Measurements from ENCODE around the gene RALGAPB.

Gene RALGAPB

GRCh38 chr20:38588303-38588702 is 115.7 kb downstream of the RALGAPB start:
- TF ChIP-seq EZH2 (IDR thresholded peaks at IDR 0.05; ENCODE audit: borderline replicate concordance, low read depth, low read length, severe bottlenecking) (no peak), CTCF (IDR thresholded peaks at IDR 0.05; ENCODE audit: borderline replicate concordance, extremely low read depth, low read length, poor library complexity, severe bottlenecking) (no peak)
- H3K4me2 ChIP-seq (ENCODE audit: insufficient read depth, low read length), result no peak overlapping the region
- H3K79me2 ChIP-seq (ENCODE audit: insufficient read depth, low read length), result no peaks in the 10 kb centered on the region
- no peak overlapping the region for H3K4me3 ChIP-seq (ENCODE audit: low read depth in 1 of 2, low read length in 2 of 2)
- ATAC-seq (ENCODE audit: insufficient read depth, low read depth) (no peak), DNase-seq (no peak)
- H3K27me3 ChIP-seq (ENCODE audit: insufficient read depth, low read length, poor library complexity), result no peaks in the 10 kb centered on the region
- H3K36me3 ChIP-seq (ENCODE audit: insufficient read depth, low read length), result no peaks in the 10 kb centered on the region
- H3K9ac ChIP-seq (ENCODE audit: low read depth, low read length), result no peak overlapping the region
- no peak overlapping the region for H3K27ac ChIP-seq (ENCODE audit: low read length)
- no peak overlapping the region for H2AFZ ChIP-seq (ENCODE audit: low read depth, low read length)
- H3K9me3 ChIP-seq (ENCODE audit: insufficient read depth, low read length, severe bottlenecking), result no peaks in the 10 kb centered on the region
- no peaks in the 10 kb centered on the region; the same call in 1 of the 2 replicates for H4K20me1 ChIP-seq (ENCODE audit: insufficient read depth, low read length)
- no peaks in the 10 kb centered on the region for H3K4me1 ChIP-seq (ENCODE audit: insufficient read depth, low read length)

DNA sequence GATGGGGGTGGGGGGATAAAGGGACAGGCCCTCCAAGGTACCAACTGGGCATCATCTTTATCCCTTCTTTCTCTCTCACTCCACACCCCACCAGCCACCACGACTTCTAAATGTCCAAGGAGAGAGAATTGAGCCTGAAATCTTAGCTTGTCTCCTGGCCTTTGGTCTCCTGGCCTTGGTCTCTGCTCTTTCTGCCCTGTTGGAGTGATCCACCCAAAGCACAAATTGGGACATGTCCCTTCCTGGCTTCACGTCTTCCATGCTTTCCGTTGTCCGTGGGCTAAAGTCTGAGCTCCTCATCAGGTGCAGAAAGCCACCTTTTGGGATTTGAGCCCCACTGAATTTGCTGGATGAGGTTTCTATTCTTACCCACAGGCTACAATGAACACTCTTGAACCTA is 116.7 kb downstream of the RALGAPB start:
- Histone ChIP-seq H3K27me3 (ENCODE audit: insufficient read depth, low read length, poor library complexity) (no peaks in the 10 kb centered on the region), H3K9me3 (ENCODE audit: insufficient read depth, low read length, severe bottlenecking) (no peaks in the 10 kb centered on the region), H3K36me3 (ENCODE audit: insufficient read depth, low read length) (no peaks in the 10 kb centered on the region), H4K20me1 (ENCODE audit: insufficient read depth, low read length) (no peaks in the 10 kb centered on the region; the same call in 1 of the 2 replicates), H3K27ac (ENCODE audit: low read length) (no peak overlapping the region), H3K4me1 (ENCODE audit: insufficient read depth, low read length) (no peaks in the 10 kb centered on the region), H3K4me2 (ENCODE audit: insufficient read depth, low read length) (no peak overlapping the region), H3K9ac (ENCODE audit: low read depth, low read length) (no peak overlapping the region), H3K79me2 (ENCODE audit: insufficient read depth, low read length) (no peaks in the 10 kb centered on the region), H2AFZ (ENCODE audit: low read depth, low read length) (no peak overlapping the region), H3K4me3 (ENCODE audit: low read depth in 1 of 2, low read length in 2 of 2) (no peak overlapping the region)
- no peak for ATAC-seq (ENCODE audit: insufficient read depth, low read depth)
- no peak for TF ChIP-seq EZH2 (IDR thresholded peaks at IDR 0.05; ENCODE audit: borderline replicate concordance, low read depth, low read length, severe bottlenecking)
- TF ChIP-seq CTCF (IDR thresholded peaks at IDR 0.05; ENCODE audit: borderline replicate concordance, extremely low read depth, low read length, poor library complexity, severe bottlenecking), result no peak
- no peak for DNase-seq

DNA sequence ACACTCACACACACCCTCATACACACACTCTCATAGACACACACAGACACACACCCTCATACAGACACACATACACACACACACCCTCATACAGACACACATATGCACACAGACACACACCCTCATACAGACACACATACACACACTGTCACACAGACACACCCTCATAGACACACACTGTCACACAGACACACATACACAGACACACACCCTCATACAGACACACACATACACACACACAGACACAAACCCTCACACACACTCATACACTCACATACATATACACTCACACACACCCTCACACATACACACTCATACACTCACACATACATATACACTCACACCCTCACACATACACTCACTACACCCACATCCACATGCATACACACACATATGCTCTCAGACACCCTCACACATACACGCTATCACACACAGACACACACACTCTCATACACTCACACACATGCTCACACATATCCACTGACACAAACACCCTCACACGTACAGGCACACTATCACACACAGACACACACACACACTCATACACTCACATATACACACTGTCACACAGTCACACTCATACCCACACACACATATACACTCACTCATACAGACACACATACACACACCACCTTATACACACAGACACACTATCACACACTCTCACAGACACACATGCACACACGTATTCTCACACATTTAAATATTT is 117.5 kb downstream of the RALGAPB start:
- H3K36me3 ChIP-seq (ENCODE audit: insufficient read depth, low read length), result no peaks in the 10 kb centered on the region
- no peak overlapping the region for H2AFZ ChIP-seq (ENCODE audit: low read depth, low read length)
- no peaks in the 10 kb centered on the region; the same call in 1 of the 2 replicates for H4K20me1 ChIP-seq (ENCODE audit: insufficient read depth, low read length)
- no peak overlapping the region for H3K4me3 ChIP-seq (ENCODE audit: low read depth in 1 of 2, low read length in 2 of 2)
- DNase-seq, result no peak
- H3K79me2 ChIP-seq (ENCODE audit: insufficient read depth, low read length), result no peaks in the 10 kb centered on the region
- ATAC-seq (ENCODE audit: insufficient read depth, low read depth), result no peak
- TF ChIP-seq EZH2 (IDR thresholded peaks at IDR 0.05; ENCODE audit: borderline replicate concordance, low read depth, low read length, severe bottlenecking) (no peak), CTCF (IDR thresholded peaks at IDR 0.05; ENCODE audit: borderline replicate concordance, extremely low read depth, low read length, poor library complexity, severe bottlenecking) (no peak)
- H3K9me3 ChIP-seq (ENCODE audit: insufficient read depth, low read length, severe bottlenecking), result no peaks in the 10 kb centered on the region
- H3K4me2 ChIP-seq (ENCODE audit: insufficient read depth, low read length), result no peak overlapping the region
- H3K27ac ChIP-seq (ENCODE audit: low read length), result no peak overlapping the region
- no peaks in the 10 kb centered on the region for H3K4me1 ChIP-seq (ENCODE audit: insufficient read depth, low read length)
- H3K27me3 ChIP-seq (ENCODE audit: insufficient read depth, low read length, poor library complexity), result no peaks in the 10 kb centered on the region
- no peak overlapping the region for H3K9ac ChIP-seq (ENCODE audit: low read depth, low read length)

Measured in DND-41 (cell line).